SHP77 (cell line): Measurements from ENCODE around the gene TMEM235.
"Not testable (repeated sequence)": the region's sequence is repeated elsewhere in the genome, so short reads cannot be mapped to it uniquely, and the experiment has no call there.

ENCODE experiments used
- DNase-seq, 2 experiments: peaks; one replicate each; lab custom pipeline; 2025; lab: John Stamatoyannopoulos, UW

The TMEM235 gene

DNA sequence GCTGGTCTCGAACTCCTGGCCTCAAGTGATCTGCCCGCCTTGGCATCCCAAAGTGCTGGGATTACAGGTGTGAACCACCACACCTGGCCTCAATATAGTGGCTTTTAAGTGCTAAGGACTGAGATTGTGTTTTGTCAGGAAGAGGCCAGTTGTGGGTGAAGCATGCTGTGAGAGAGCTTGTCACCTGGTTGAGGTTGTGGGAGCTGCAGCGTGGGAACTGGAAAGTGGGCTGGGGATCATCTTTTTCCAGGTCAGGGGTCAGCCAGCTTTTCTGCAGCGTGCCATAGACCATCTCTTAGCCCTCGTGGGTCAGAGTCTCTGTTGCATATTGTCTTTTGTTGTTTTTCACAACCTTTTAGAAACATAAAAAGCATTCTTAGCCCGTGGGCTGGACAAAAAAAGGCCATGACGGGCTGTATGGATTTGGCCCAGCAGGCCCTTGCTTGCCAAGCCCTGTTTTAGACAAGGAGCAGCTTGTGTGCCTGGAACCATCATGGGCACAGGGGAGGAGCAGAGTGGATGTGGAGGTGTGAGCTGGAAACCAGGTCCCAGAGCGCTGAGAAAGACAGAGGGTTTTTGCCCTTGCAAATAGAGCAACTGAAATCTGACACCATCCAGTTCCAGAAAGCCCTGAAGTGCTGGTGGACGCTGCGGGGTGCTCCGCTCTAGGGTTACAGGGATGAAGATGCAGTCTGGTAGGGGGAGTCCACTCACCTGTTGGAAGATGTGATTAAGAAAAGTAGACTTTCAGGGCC, 11.9 kb upstream of the TMEM235 start:
- DNase-seq, result no peak

DNA sequence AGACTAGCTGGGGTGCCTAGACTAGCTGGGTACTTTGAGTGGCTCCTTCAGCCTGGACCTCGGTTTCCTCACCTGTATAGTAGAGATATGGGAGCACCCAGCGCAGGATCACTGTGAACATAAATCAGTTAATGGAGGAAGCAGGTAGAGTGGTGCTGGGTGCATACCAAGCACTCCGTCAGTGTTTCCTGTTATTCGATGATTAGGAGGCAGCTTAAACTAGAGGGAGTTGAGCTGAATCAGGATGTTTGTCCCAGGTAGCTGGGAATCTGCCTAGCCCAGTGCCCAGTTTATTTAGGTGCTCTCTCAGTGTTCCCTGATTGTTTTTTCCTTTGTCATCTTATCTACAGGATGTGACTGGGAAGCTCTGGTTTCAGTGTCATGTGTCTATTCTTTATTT, 8.4 kb upstream of the TMEM235 start:
- no peak for DNase-seq

DNA sequence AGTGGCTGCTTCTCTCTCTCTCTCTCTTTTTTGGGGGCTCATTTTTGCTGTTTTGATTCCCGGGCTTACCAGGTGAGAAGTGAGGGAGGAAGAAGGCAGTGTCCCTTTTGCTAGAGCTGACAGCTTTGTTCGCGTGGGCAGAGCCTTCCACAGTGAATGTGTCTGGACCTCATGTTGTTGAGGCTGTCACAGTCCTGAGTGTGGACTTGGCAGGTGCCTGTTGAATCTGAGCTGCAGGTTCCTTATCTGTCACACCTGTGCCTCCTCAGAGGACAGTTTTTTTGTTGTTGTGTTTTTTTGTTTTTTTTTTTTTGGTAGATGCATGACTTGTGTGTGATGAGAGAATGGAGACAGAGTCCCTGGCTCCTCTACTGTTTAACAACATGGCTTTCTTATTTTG, 7.7 kb upstream of the TMEM235 start:
- DNase-seq, result no peak

DNA sequence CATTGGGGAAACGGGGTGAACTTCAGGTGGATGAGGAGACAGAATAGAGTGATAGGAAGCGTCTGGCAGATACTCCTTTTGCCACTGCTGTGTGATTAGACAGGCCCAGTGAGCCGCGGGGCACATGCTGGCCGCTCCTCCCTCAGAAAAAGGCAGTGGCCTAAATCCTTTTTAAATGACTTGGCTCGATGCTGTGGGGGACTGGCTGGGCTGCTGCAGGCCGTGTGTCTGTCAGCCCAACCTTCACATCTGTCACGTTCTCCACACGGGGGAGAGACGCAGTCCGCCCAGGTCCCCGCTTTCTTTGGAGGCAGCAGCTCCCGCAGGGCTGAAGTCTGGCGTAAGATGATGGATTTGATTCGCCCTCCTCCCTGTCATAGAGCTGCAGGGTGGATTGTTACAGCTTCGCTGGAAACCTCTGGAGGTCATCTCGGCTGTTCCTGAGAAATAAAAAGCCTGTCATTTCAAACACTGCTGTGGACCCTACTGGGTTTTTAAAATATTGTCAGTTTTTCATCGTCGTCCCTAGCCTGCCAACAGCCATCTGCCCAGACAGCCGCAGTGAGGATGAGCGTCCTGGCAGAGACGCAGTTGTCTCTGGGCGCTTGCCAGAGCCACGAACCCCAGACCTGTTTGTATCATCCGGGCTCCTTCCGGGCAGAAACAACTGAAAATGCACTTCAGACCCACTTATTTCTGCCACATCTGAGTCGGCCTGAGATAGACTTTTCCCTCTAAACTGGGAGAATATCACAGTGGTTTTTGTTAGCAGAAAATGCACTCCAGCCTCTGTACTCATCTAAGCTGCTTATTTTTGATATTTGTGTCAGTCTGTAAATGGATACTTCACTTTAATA, 7.0 kb upstream of the TMEM235 start:
- DNase-seq, result no peak

DNA sequence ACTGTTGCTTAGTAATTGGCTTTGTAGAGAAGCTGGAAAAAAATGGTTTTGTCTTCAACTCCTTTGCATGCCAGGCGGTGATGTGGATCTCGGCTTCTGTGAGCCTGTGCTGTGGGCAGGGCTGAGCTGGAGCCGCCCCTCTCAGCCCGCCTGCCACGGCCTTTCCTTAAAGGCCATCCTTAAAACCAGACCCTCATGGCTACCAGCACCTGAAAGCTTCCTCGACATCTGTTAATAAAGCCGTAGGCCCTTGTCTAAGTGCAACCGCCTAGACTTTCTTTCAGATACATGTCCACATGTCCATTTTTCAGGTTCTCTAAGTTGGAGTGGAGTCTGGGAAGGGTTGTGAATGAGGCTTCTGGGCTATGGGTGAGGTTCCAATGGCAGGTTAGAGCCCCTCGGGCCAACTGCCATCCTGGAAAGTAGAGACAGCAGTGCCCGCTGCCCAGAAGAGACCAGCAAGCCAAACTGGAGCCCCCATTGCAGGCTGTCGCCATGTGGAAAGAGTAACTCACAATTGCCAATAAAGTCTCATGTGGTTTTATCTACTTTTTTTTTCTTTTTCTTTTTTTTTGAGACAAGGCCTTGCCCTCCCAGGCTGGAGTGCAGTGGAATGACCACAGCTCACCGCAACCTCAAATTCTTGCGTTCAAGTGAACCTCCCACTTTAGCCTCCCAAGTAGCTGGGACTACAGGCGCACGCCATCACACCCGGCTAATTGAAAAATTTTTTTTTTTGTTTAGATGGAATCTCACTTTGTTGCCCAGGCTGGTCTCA, 6.2 kb upstream of the TMEM235 start:
- no peak for DNase-seq

DNA sequence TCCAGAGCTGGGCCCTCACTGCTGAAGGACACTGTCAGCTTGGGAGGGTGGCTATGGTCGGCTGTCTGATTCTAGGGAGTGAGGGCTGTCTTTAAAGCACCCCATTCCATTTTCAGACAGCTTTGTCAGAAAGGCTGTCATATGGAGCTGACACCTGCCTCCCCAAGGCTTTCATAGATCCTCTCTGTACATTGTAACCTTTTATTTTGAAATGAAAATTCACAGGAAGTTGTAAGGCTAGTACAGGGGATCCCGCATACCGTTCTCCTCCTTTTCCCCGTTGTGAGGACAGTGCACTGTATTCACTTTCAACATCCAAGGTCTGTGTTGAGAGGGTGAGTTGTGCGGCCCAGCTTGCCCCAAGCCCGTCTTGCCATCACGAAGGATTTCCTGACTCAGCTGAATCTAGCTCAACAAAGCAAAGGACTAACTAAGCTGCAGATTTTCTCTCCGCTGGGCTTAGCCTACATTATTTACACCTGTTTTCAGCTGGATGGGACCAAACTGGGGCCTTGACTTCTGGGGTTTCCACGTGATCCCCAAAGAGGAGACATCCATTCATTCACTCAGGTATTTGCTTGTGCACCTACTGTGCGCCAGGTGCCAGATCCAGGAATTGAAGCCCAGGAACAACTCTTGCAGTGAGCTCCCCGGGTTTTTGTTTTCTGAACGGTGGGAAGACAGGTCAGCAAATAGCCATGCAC, 5.2 kb upstream of the TMEM235 start:
- peak in 1 of 2 experiments; percentile 44 for DNase-seq

DNA sequence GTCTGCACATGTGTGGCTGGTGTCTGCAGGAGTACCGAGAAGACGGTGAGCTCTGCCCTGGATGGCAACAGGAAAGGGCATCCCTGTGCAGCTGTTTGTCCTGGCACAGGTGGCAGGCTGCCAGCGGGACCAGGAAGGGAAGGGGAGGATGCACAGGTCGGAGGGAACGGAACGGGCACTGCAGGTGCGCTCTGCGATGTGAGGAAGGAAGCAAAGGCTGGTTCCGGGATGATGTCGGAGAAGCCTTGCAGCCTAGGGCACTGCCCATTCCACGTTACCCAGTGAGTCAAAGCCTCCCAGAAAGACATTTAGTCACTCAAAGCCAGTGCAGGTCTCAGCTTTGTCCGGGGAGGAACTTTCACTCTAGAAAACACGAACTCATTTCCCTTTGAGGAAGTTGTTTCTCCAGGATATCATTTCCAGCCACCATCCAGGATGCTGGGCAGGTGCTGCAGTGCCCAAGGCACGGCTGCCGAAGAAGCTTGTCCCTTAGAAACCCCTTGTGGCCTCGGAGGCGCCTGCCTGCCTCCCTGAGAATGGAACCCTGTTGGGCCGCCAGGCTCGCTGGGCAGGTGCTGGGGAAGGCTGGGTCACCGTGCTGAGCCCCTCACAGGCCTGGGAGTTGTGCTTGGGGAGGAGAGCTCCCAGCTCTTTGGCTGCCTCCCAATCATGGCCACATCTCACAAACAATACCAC, 4.5 kb upstream of the TMEM235 start:
- peak; percentile 77 to 94 for DNase-seq

DNA sequence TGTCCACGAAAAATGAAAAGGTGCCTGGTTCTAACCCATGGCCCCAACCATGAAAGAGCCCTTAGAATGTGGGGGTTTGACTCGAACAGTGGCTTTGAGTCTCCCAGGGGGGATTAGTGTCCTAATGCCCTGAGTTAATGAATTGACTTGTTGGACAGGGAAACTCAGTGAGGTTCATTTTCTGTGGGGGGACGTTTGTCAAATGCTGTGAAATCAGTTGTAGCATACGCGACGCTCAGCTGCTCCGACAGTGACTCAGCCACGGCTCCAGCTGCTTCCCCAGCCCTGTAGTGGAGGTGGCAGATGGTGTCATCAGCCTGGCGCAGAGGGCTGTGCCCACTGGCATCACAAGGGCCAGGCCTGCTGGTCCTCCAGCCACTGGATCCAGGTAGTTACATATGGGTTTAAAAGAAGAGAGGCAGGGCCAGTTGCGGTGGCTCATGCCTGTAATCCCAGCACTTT, 3.9 kb upstream of the TMEM235 start:
- DNase-seq, result peak; percentile 93 to 95

DNA sequence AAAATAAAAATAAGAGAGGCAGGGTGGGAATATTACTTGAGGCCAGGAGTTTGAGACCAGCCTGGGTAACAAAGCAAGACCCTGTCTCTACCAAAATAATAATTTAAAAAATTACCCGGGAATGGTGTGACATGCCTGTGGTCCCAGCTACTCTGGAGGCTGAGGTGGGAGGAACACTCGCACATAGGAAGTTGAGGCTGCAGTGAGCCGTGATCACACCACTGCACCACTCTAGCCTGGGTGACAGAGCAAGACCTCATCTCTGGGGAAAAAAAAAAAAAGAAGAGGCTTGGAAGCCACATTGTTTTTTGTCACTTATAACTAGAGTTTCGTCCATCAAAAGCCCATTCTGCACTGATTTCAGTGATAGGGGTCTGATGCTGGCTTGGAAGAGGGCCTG, 3.3 kb upstream of the TMEM235 start:
- no peak for DNase-seq

DNA sequence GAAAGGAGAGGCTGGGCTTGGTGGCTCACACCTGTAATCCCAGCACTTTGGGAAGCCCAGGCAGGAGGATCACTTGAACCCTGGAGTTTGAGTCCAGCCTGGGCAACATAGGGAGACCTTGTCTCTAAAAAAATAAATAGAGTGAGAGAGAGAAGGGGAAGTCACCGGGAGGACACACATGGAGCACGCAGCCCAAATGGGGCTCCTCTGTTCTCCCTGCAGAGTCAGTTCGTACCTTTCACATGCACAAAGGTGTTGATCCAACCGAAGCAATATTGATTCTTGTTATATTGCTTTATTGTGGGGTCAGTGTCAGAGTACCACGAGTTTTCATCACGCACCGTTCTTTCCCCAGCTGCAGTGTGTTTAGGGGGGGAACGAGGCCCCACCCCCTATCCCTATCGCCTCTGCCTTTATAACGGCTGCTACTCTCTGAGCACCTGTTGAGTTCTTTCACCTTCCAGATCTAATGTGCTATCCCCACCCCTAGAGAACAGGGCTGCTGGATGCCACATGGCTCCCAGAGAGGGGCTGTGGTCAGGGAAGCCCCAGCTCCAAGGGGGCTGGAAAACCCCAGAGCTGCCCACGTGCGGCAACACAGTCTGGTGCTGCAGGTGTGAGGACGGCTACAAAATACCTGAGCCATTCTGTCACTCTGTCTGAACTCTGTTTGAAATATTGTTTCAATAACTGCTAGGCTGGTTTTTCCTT, 1.0 kb upstream of the TMEM235 start:
- no peak for DNase-seq

DNA sequence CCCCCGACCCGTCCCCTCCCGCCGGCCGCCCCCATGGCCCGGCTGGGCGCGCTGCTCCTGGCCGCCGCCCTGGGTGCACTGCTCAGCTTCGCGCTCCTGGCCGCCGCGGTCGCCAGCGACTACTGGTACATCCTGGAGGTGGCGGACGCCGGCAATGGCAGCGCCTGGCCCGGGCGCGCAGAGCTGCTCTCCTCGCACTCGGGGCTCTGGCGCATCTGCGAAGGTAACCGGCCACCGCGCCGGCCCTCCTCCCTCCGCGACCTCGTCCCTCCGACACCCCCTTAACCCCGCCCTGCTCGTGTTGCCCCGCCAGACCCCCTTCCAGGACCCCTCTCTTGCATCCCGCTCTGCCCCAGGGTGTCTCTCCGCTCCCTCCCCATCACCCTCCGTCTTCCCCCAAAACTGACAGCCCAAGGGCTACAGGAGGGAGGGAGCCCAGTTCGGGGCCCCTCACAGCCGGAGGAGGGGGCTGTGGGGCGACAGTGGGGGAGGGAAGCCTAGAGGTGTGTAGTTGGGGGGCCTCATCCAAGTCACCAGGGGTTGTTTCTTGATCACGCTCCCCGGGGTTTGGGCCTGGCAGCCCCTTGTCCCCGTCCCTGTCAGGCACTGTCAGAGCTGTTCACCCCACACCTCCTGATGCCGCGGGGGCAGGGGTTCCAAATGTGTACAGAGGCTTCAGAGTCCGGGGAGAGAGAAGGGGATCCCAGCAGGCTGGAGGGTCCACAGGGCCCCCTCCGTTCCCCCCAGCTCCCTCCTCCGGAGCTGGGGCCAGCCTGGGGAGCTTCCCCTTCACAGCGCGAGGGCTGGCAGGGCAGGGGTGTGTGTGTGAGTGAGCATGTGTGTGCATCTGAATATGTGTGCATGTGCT, 794 bp downstream of the TMEM235 start:
- DNase-seq, result no peak

DNA sequence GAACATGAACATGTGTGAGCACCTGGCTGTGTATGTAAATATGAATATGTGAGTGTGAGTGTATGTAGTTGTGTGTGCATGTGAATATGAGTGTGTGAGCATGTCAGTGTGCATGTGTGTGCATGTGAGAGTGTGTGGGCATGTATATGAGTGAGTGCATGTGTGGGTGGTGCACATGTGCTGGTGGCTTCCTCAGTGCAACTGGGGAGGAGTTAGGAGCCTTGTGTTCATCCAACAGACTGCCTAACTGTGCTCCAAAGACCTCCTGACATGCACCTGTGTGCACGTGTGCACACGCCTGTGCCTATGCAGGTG, 1.4 kb downstream of the TMEM235 start:
- no peak for DNase-seq

DNA sequence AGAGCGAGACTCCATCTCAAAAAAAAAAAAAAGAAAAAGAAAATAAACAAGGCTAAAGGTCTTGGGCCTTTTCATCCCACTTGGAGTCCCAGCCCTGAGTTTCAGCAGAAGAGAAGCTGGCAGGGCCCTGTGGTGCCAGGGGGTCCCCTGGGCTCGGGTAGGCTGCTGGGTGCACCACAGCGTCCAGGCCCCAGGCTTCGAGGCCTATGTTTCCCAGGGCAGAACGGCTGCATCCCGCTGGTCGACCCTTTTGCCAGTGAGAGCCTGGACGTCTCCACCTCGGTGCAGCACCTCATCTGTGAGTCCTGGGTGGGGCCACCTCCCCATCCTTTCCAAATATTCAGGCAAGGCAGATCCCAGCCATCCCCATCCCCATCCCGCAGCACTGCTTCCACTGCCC, 2.2 kb downstream of the TMEM235 start:
- DNase-seq, result no peak

DNA sequence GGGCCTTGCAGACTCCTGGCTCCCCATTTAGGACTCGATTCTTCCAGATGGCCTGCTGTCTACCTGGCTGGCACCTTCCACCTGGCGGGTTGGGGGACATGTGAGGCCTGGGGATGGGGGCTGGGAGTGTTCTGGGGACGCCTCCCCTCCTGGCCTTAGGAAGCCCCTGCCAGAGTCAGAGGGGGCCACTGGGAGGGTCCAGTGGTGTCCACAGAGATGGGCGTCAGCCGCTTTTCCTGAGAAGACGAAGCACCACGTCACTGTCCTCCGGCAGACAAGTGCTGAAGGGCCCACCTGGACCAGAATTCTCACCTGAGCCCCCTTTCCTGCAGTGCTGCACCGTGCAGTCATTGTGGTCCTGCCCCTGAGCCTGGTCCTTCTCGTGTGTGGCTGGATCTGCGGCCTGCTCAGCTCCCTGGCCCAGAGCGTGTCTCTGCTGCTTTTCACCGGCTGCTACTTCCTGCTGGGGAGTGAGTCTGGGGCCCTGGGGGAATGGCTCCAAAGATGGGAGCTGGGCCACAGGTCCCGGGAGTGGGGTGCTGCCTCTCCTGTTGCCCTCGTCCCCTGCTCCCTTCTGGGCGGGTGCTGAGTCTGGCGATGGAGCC, 2.9 kb downstream of the TMEM235 start:
- DNase-seq, result no peak

DNA sequence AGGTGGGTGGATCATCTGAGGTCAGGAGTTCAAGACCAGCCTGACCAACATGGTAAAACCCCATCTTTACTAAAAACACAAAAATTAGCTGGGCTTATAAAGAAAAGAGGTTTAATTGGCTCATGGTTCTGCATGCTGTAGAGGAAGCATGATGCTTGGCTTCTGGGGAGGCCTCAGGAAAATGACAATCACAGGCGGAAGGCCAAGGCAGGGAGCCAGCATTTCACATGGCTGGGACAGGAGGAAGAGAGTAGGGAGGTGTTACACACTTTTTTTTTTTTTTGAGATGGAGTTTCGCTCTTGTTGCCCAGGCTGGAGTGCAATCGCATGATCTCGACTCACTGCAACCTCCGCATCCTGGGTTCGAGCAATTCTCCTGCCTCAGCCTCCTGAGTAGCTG, 3.6 kb downstream of the TMEM235 start:
- not testable (repeated sequence) for DNase-seq

DNA sequence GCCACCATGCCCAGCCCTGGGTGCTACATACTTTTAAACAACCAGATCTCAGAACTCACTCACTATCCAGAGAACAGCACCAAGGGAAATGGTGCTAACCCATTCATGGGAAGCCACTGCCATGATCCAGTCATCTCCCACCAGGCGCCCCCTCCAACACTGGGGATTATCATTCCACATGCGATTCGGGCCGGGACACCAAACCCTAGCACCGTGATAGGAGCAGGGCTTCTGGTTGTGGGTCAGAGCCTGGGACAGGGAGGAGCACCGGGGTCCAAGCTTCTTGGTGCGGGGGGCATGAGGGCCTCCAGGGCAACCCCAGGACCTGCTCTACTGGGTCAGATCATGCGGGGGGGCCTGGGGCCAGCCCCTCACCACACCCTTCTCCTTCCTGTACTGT, 4.5 kb downstream of the TMEM235 start:
- no peak for DNase-seq

DNA sequence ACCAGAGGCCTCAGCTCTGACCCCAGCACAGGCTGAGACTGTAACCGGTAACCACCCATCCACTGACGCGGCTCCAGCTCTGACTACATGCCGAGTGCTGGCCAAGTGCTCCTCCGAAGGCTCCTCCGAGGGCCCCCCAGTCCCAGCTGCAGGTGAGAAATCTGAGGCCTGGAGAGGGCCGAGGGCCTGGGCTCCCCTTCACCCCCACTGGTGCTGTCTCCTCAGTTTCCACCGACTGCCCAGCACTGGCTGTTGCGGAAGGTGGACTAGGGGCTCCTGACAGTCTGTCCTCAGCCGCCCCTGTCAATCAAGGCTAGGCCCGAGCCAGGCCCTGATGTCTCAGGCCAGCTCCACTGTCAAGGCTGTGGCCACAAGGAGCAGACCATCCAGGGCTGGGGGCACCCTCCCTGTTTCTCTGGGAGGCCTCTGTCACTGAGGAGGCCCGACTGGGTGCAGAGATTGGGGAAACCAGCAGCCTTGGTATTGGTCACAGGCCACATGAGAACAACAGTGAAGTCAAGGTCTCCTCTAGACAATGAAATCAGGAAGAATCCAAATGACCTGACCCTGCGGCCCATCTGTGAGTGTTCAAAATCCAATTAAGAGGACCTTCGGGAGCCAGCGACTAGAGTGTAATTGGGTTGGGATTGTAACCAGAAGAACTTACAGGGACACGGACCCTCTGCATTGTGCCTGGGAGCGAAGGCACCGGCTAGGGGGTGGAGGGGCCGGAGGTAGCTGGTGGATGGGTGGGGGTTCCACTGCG, 5.1 kb downstream of the TMEM235 start:
- no peak for DNase-seq

DNA sequence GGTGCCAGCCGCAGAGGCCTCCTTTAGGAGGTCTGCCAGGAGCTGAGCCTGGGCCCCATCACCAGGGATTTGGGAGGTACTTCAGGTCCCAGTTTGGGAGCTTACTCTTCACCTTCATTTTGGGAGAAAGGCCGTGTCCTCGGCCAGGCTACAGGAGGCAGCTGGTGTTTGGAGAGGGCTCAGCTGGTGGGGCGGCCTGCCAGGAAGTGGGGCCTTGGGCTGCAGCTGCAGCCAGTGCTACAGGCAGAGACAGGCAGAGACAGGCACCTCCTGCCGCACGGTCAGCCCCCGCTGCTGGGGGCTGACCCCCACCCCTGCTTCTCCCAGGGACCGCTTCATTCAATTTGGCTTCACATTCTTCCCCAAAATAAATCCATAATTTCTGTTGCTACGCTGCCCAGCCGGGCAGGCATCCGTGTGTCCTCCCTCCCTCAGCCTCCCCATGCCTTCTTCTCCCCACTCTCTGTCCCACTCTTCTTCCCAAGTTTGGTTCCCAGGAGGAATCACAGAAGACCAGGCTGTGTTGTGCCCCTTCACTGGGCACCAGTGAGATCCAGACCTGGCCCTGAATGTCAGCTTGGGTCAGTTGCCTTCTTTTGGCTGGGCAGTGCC, 6.1 kb downstream of the TMEM235 start:
- peak; percentile 56 to 71 for DNase-seq
